SK-MEL-5 (cell line): ENCODE data around the gene RYR3. TPM values are rescaled to one million over a fixed set of nuclear protein-coding genes. Genes with fewer than 3 reads are reported as not detected.
"Not testable (repeated sequence)": the region's sequence is repeated elsewhere in the genome, so short reads cannot be mapped to it uniquely, and the experiment has no call there.

Experiments used
- DNase-seq: peaks from one replicate; pipeline ENCODE4 v3.0.0-alpha.2; 2016; ENCODE audit warnings: low read depth, low spot score
- in situ Hi-C: cut with HindIII; loops from 2 replicates; pipeline ENCODE4 v1.10.0; 2016; ENCODE audit warnings: low sequenced_read_pairs, high pct_unique_total_duplicates, low pct_unique_long_range_greater_than_20kb
- total RNA-seq: library from RNA; depleted of rRNA; stranded (reverse); fragments of >200 nt; shearing (Covaris generic); gene quantifications from 2 replicates; pipeline ENCODE4 v1.2.3, GENCODE V29; 2014

RYR3 gene
- total RNA-seq, 1 experiment from 2014 or later = 0.16 TPM

DNA sequence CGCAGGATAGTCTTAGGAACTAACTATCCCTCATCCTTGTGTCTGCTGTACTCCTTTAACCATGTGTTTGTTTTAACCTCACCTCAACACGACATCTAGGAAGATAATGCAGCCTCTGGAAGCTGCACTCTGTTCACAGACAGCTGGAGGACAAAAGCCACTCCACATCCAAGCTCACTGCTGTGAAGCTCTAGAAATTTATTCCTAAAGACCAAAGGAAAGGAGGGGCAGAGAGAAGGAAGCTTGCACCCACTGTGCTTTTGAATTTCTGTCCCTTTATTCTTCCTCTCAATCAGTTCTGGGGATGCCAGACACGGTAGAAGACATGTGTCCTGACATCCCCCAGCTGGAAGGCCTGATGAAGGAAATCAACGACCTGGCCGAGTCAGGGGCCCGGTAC, 474.6 kb downstream of the RYR3 start:
- no peak for DNase-seq
- in situ Hi-C loops = no loop called here

DNA sequence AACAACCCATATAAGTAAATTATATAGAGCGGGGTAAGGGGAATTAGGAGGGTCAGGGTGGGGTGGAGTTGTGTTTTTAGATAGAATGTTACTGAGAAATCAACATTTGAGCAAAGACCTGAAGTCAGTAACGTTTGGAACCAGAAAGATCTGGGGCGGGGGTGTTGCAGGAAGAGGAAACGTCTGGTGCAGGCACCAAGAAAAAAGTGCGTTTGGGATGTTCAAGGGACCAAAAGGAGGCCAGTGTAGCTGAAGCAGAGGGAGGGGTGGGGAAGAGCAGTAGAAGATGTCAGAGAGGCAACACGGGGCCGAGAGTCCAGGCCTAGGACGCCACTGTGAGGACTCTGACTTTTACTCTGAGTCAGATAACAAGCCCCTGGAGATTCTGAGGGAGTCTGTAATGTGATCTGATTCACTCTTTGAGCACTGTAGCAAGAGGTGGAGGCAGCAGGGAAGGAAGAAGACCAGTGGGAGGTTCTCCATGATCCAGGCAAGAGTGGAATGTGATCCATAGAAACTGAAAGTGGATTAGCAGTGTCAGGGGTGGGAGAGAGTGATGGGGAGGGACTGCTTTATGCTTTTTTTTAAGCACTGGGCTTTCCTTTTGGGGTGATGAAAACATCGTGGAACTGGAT, 478.3 kb downstream of the RYR3 start:
- in situ Hi-C loops = no loop called here
- peak; percentile 6 for DNase-seq

GRCh38 chr15:33794453-33794852, 483.7 kb downstream of the RYR3 start:
- in situ Hi-C loops = no loop called here

GRCh38 chr15:33795070-33795469, 484.3 kb downstream of the RYR3 start:
- DNase-seq = no peak
- in situ Hi-C loops = no loop called here

More at GRCh38 chr15:33794453-33794852, 483.7 kb downstream of the RYR3 start:
- DNase-seq = no peak

- no peak for DNase-seq
- in situ Hi-C loops = no loop called here
Measured at GRCh38 chr15:33797651-33798050, 486.9 kb downstream of the RYR3 start.

DNA sequence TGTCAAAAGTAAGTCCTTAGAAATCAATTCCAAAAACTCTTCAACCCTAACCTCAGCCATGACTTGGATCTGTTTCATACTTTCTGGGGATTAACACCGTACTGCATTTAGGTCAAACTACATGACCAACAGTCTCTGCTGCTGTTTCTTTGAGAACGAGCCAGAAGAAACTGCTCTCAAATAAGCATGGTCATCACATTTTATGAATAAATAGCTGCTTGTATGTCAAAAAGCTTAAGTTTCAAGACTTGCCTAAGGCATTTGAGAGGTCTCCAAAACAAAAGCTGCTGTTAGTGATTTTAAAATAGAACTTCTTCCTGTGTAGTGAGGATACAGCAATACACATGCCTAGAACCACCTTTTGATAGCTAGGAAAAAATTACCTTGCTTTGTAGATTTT, 491.2 kb downstream of the RYR3 start:
- peak; percentile 89 for DNase-seq
- in situ Hi-C loops = no loop called here

GRCh38 chr15:33807665-33808064, 496.9 kb downstream of the RYR3 start:
- in situ Hi-C loops = no loop called here
- no peak for DNase-seq

DNA sequence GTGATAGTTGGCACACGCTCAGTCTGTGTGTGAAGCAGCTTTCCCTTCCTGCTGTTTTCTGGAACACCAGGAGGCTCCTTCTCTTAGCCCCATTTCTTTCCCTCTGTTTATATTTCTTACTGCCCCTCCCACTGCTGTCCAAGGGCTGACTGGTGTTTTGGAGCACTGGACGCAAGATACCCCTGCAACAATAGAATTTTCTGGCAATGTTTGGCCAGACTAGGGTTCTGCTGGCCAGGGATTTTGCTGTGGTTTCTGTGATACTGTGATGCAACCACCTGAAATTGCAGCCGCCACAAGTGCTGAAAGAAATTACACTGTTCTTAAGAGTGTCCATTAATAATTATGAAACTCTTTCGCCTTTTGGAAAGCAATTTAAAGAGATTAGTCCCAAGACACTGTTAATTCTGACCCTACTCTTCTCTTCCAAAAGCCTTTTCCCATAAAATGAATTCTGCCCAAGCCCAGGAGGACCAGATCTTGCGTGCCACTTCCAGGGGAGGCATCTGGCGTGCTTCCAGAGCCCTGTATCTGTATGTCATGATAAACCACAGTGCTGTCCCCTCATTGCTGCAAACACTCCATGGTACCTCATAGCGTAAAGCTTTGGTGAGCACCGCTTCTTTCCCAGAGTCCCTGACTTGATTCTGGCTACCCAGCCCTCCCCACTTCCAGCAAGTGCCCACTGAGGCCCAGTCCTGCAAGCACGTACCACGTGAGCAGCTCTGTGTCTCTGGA, 498.1 kb downstream of the RYR3 start:
- in situ Hi-C loops = no loop called here
- no peak for DNase-seq

GRCh38 chr15:33810073-33810595, 499.4 kb downstream of the RYR3 start:
- in situ Hi-C loops = no loop called here
- DNase-seq = no peak

GRCh38 chr15:33810806-33811205, 500.0 kb downstream of the RYR3 start:
- DNase-seq = no peak
- in situ Hi-C loops = no loop called here

- in situ Hi-C loops = no loop called here
- no peak for DNase-seq
Measured at GRCh38 chr15:33813891-33814290, 503.1 kb downstream of the RYR3 start.

DNA sequence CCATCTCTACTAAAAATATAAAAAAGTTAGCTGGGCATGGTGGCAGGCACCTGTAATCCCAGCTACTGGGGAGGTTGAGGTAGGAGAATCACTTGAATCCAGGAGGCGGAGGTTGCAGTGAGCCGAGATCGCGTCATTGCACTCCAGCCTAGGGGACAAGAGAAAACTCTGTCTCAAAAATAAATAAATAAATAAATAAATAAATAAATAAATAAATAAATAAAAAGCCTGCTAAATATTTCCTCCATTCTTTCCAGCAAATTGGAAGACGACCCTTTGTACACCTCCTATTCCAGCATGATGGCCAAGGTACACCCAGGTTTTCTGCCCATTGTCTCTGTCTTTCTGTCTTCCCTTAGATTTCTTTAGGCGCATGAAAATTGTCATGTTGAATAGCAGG, 508.7 kb downstream of the RYR3 start:
- DNase-seq, in situ Hi-C loops: not testable (repeated sequence)

GRCh38 chr15:33822479-33822878, 511.7 kb downstream of the RYR3 start:
- in situ Hi-C loops = no loop called here
- peak; percentile 37 for DNase-seq

GRCh38 chr15:33823119-33823518, 512.4 kb downstream of the RYR3 start:
- no peak for DNase-seq
- in situ Hi-C loops = no loop called here

DNA sequence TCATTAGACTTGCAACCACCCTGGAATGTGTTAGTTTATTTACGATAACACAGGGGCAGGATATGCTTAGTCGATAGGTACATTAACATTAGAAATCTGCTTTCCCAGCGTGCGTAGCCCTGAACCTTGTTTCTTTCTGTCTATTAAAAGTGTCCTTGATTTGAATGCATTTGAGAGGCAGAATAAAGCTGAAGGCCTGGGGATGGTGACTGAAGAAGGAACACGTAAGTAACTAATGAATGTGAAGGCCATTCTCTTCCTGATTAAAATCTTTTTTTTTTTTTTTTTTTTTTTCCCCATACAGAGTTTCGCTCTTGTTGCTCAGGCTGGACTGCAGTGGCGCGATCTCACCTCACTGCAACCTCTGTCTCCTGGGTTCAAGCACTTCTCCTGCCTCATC, 514.7 kb downstream of the RYR3 start:
- in situ Hi-C loops = no loop called here
- no peak for DNase-seq

- no peak for DNase-seq
- in situ Hi-C loops = no loop called here
Measured at GRCh38 chr15:33826201-33826600, 515.4 kb downstream of the RYR3 start.

DNA sequence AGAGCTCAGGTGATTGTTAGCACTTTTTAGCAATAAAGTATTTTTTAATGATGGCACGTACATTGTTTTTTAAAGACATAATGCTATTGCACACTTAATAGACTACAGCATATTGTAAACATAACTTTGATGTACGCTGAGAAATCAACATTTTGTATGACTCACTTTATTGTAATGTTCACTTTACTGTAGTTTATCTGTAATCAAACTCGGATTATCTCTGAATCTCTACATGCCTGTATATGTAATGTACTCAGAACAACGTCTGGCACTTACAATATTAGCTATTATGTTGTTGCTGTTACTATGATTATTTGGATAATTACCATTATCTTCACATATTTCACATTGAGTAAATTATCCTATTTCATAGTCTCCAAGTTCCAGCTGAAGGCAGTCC, 519.6 kb downstream of the RYR3 start:
- no peak for DNase-seq
- in situ Hi-C loops = no loop called here

- in situ Hi-C loops = no loop called here
- DNase-seq = peak; percentile 95
Measured at GRCh38 chr15:33831646-33832045, 520.9 kb downstream of the RYR3 start.
